ENCODE results near the gene NR2F2.

The NR2F2 gene

DNA sequence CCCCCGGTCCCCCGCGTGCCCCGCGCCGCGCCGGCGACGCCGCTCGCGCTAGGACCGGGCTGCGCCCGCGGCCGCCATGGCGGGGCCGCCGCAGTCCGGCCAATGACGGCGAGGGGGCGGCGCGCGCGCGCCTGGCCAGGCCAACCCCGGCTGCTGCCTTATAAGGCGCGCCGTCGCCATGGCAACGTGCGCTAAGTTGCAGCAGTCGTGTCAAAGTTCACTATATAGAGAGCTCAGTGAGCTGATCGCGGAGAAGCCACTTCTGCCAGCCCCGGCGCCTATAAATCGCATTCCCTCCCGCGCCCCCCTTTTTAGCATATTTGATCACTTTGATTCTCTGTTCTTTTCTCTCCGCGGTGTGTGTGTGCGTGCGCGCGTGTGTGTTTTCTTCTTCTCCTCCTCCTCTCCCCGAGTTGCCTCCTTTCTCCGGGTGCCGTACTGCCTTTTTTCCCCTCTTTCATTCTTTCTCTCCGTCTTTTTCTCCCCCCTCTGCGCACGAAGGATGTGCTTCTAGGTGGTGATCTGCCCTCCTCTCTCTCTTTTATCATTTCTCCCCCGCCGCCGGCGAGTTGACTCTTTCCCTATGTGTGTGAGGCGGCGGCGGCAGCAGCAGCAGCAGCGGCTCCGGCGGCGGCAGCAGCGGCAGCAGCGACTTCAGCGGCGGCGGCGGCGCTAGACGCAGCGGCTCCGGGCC lies at the start of gene NR2F2:
TSS of gene NR2F2 (plus strand) at position 251 of the 694 bp plus-strand sequence. CDS start 1,406 bp downstream, outside the sequence.
- DNase-seq (ENCODE audit: low read depth in 4 of 4, low spot score in 1 of 4): peak in 1 of 4 experiments; percentile 30

DNA sequence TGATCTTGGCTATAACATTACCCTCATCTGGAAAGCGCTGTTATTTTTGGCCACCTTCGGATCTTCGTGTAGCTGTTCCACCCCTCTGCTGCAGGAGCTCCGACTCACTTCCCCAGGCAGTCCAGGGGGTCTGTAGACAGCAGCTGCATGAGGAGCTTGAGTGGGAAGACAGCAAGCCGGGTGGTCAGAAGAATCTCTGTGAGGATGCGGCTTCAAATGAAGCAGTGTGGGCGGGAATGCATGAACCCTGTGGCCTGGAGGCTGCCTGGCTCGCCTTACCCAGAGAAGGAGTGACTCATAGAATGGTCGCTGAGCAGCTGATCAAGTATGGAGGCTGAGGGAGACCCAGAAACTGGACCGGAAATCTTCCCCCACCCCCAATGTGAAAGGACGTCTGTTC lies 45.2 kb upstream of the NR2F2 start:
- DNase-seq (ENCODE audit: low read depth in 4 of 4, low spot score in 1 of 4): no peak

DNA sequence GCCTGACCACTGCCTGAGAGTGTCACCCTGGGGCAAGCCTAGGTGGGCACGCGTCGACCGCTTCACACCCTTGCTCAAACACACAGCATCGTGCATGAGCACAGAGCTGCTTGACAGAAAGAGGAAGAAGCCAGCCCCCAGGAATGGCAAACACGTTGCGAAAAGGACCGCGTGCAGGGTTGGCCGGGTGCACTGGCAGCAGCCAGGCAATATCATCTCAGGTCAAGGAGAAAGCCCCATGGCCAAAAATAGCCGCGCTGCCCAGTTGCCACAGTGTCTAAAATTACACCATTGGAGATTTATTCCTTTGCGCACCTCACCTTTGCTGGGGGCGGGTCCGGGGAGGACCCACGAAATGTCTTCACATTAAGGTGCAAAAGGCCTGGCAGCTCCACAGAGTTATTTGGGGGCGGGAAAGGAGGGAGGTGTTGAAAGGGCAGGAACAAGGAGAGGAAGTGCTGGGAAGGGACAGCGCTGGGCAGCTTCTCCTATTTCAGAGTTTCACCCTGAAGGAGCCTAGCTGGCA lies 44.7 kb upstream of the NR2F2 start:
- no peak for DNase-seq (ENCODE audit: low read depth in 4 of 4, low spot score in 1 of 4)

DNA sequence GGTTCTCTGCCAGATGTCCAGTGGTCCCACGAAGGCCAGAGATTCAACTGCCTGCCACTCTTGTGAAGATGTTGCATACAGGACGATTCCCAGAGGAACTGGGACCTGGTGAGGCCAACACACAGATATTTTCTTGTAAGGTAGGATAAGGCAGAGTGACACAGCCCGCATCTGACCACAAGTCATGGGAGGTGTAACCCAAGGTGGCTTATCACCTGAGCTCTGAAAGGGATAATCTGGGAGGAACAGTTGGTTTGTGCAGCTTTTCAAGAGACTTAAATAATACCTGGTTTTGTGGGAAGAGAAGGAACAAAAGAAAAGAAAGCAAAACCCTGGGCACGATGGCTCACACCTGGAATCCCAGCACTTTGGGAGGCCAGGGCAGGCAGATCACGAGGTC lies 39.8 kb upstream of the NR2F2 start:
- no peak for DNase-seq (ENCODE audit: low read depth in 4 of 4, low spot score in 1 of 4)

DNA sequence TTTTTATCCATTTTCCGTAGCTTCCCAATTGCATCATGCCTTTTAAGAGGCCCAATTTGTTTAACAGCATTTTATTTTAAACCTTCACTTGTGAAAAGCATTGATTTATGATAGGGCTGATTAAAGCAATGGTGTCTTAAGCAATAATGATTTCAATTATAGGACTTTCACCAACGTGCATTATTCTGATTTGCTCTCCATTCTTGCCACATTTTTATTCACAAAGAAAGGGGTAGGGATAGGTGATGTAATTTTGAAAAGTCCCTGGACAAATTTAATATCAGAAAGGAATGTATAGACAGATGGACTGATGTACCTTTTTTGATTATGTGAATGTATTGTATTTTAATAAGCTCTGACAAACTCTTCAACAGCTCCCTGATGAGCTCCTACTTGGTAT lies 37.9 kb upstream of the NR2F2 start:
- no peak for DNase-seq (ENCODE audit: low read depth in 4 of 4, low spot score in 1 of 4)

DNA sequence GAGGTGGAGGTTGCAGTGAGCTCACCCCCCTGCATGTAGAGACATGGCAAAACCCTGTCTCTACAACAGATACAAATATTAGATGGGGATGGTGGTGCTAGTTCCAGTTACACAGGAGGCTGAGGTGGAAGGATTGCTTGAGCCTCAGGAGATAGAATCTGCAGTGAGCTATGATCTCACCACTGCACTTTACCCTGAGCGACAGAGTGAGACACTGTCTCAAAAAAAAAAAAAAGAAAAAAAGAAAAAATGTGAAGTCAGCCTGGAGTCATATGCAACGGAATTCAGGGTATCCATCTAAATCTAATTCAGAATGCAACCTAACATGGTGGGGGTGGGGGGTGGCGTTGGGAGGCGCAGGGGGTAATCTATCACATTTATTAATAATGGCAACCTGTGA lies 37.1 kb upstream of the NR2F2 start:
- DNase-seq (ENCODE audit: low read depth in 4 of 4, low spot score in 1 of 4): no peak

DNA sequence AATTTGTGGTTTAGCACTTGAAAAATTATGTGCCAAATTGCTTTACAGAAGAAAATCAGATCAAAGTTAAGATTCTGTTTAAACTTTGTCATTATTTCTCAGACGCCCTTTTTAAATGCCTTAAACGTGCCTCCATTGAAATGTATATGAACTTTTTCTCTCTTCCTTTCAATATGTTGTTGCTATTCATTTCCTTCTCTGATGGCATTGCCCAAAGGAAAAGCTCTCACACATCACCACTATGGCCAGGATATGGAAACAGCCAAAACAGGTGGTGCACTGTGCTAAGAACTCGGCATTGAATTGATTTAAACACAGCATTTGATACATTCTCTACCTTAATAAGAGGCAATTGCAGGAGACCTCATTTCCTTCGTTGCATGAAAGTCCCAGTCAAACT lies 35.7 kb upstream of the NR2F2 start:
- no peak for DNase-seq (ENCODE audit: low read depth in 4 of 4, low spot score in 1 of 4)

DNA sequence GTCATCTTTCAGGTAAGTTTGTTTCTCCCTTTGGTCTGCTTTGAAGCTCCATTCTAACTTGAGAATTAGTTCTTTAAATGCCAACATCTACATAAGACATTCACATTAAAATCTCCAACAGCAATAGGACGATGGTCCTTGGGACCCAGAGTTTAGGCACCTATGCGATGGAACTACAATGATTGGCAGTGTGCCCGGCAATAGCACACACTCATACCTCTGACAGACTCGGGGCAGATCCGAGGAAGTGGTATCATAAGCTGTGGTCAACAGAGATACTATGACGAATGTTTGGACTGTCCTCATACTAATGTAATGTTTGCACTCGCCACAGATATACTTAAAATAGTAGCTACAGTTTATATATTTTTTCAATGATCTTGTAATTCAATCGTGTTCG lies 34.2 kb upstream of the NR2F2 start:
- no peak for DNase-seq (ENCODE audit: low read depth in 4 of 4, low spot score in 1 of 4)

DNA sequence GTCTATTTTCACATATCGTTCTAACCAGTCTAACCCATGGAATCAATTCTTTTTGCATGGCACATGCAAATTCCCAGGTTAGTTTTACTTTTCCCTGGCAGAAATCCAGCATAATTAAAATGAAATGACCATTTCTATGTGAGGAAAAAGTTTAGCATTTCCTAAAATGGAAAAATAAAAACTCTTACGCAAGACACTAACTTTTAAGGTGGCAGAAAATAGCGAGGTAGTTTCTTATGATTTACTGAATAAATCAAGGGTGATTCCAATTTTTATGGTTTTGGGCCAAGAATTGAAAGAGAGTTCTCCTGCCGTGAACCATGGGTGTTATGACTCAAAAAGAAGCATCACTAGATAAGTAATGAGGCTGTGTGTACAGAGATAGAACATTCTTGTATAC lies 32.7 kb upstream of the NR2F2 start:
- no peak for DNase-seq (ENCODE audit: low read depth in 4 of 4, low spot score in 1 of 4)

DNA sequence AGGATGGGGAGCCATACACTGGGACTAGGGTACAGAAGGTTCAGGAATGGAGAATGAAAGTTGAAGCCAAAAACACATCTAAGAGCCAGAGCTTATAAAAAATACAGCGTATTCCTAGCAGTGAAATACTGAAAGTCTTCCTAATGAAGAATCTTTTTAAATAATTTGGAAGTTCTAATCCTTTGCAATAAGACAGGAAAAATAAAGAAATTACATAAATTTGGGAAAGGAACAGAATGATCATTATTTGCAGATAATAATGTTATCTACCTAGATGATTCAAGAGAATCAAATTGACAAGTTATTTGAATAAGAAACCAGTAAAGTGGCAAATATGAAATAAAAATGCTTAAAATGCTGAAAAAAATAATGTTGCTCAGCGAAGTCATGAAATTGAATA lies 32.3 kb upstream of the NR2F2 start:
- DNase-seq (ENCODE audit: low read depth in 4 of 4, low spot score in 1 of 4): no peak

DNA sequence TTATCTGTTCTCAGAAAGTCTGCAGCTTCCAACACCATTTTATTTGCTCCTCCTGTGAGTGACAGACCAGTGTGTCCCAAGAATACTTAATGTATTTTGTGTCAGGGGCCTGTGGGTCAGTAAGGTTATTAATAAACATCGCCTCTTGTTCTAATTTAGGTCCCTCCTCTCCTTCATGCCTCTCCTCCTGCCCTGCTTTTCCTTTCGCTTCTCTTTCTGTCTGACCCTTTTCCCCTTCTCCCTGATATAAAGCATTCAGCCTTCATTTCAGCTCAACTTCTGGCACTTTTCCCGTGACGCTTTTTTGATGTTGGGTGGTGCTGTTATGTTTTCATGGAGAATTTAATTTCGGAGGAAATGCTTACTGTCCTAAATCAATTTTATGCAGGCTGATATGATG lies 29.7 kb upstream of the NR2F2 start:
- no peak for DNase-seq (ENCODE audit: low read depth in 4 of 4, low spot score in 1 of 4)

DNA sequence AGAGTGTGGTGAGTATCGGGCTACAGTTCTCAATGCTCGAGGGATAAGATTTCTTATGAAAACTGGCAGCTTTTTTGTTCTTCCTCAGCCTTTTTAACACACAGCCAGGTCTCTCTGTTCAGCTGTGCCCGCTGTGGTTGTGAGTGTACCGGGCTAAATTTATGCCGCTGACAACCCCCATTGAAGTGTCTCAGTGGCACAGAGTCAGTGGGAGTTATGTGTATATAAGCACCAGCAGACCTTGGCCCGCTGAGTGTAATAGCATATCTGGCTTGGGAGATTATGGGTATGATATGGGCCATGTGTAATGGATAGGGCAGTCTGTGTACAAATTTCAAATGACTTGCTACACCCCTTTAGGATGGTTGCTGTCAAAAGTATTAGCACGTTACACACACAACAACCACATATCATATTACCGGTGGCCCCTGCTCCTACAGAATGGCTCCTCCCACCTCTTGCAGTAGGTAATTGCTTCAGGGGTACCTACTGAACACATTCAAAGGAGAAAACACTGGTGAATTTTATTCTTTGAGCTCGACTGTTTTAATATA lies 26.9 kb upstream of the NR2F2 start:
- DNase-seq (ENCODE audit: low read depth in 4 of 4, low spot score in 1 of 4): no peak

DNA sequence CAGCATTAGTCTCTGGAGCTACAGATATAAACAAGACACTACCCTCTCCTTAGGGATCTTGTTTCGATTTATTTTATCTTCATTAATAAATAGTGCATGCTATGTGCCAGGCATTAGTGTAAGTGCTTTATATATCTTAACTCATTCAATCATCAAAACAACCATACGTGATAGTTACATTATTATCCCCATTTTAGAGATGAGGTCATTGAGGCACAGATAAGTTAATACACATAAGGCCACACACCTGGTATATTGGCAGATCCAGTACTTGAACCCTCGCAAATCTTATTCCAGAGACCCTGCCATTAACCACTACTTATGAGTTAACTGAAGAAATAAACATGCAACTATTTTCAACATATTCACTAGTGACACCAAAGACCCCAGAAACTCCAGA lies 25.7 kb upstream of the NR2F2 start:
- DNase-seq (ENCODE audit: low read depth in 4 of 4, low spot score in 1 of 4): no peak

DNA sequence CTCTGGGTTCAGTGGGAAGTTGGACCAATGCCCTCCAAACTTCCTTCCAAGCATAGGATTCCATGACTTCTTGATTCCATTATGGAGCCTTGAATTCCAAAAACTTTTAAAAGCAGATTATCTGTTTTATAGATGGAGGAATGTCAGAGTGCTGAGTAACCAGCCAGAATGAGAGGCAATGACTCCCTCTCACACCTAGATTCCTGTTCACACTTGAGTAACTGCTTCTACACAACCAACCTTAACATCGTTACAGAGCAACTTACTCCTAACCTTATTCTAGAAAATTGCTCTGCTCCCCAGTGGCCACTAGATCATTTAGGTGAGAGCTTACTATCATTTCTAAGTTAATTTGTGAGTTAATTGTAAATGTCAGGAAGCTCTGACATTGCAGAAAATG lies 24.2 kb upstream of the NR2F2 start:
- no peak for DNase-seq (ENCODE audit: low read depth in 4 of 4, low spot score in 1 of 4)

DNA sequence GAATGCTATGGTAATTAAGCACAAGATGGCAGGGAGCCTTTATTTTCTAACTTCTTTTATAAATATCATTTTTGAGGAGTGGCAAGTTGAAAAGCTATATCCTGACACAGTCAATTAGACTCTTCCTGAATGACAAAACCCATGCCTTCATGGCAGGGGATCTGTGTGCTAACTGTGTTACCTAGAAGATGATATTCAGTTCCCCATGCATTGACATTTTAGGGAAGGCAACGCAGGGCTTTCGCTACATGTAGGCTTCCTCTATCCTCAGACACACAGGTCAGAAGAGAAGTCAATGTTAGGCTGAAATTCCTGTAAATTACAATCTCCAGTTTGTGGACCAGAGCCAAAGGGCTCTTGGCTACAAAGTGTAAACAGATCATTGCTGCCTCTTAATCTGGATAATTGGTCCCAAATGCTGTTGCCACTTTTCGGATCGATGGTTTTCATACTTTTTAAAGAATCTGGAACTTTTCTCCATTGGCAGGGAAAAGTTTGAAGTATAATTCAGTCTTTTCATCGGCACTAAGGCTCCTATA lies 22.6 kb upstream of the NR2F2 start:
- no peak for DNase-seq (ENCODE audit: low read depth in 4 of 4, low spot score in 1 of 4)

DNA sequence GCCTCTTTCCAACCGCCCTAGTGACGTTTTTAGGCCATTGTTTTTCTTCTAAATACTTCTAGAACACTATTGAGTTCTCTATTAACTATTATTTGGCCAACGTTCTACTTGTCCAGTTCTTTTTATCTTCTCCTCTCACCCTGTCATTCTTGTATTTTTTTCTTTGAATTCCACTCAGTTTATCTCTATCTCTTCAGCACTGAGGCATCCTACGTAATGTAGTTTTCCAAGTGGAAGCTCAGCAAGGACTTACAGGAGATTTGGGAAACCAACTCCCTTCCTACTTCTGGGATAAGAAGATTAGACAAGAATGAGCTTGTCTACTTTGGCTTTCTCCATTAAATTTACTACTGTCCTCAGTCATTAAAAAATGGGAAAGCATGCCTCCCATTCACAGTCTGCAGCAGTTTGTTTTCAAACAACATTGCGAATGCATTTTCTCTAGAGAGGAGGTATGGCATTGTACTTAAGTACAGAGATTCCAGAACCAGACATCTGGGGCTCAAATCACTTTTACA lies 21.3 kb upstream of the NR2F2 start:
- no peak for DNase-seq (ENCODE audit: low read depth in 4 of 4, low spot score in 1 of 4)

DNA sequence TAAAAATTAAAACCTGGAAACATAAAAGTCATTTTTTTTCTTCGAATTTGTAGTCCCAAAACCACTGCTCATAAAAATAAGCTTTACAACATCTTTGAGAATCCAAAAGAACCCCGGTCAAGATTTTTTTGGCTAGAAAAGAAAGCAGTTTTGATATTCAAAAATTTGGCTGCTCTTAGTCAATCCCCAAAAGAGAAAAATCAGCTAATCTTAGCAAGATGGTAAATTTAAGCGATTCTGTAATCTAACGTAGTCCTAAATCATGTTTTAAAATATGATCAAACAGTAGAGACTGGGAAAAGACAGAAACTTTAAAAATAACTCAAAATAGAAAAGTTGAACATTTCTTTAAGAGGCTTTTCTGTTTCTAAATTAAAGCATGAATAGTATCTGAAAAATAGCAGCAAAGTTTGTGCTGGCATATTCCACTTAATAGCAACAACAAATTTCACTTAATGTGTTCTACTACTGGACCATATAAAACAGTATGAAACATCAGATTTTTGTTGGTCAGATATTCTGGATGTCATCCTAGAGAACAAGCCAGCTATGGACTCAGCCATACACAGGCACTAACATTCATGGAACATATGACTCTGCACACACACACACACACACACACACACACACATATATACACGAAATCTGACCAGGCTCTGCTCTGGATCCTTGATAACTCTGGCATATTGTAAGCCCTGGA lies 19.1 kb upstream of the NR2F2 start:
- no peak for DNase-seq (ENCODE audit: low read depth in 4 of 4, low spot score in 1 of 4)

DNA sequence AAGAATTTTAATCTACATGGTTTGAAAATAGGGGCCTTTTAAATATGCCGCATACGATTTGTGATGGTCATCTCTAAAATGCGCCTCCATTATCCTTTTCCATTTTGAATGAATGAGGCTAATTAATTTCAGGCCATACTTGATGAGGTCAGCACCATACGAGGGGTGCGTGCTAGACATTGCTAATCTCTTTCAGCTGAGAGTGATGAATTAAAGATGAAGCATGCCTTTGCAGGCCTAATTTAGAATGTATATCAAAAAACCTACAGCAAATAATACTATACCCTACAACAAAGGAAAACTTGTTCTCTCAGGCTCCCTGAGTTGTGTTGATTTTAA lies 18.6 kb upstream of the NR2F2 start:
- DNase-seq (ENCODE audit: low read depth in 4 of 4, low spot score in 1 of 4): no peak

DNA sequence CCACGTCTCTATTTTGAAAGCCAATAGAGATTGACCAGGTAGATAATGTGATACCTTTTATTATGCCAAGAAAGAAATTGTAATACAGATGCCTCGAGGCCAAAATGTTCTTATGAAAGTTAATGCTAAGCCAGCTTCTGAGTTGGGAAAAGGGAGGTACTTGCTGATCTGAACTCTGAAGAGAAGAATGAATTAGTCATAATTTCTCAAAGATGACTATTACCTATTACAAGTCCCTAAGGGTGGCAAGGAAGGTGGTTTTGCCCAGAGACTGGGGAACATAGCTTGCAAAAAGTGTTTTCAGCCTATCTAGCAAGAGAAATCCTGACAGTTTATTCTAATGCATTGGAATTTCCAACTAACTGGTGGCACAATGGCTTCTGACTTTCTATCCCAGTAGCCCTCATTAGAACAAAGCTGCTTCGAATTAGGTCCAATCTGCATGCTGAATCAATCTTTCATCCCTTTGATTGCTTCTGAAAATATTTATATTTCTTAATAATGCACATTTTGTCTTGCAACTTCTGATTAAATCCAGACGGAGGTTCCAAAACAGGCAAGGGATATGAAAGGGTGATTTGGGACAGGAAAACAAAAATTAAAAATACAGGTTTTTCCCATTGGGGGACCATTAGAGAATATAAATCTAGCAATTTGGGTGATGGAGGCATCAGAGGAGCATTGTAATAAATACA lies 17.7 kb upstream of the NR2F2 start:
- DNase-seq (ENCODE audit: low read depth in 4 of 4, low spot score in 1 of 4): no peak

DNA sequence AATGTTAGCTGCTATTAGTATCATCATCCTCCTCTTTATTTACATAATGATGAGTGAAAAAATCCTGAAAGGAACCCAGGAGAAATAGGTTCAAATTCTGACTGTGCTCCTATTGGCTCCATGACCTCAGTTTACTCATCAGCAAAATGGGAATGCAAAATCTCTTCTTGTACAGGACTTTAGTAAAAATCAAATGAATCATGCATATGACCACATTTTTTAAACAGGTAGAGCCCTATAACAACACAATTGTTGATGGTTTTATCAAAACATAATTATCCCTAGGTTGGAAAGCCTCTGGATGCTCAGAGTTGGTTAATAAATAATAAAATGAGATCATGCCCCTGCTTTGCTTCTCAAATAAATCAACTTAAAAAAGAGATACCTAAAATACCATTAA lies 16.0 kb upstream of the NR2F2 start:
- DNase-seq (ENCODE audit: low read depth in 4 of 4, low spot score in 1 of 4): no peak

DNA sequence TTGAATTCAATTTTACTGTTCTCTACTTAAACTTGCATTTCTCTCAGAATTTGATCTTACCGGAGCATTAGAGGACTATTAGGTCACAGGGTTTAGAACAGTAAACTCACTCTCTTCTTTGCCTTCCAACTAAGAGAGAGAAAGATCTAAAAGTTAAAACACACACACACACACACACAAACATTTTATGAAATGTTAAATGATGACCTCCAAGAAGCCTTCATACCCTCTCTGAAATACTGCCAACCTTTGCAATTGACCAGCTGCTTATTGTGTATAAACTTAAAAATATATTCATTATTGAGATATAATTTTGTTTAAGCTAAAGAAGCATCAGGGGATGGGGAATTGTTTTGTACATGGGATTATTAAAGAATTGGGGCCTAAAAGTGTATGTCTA lies 15.5 kb upstream of the NR2F2 start:
- DNase-seq (ENCODE audit: low read depth in 4 of 4, low spot score in 1 of 4): no peak
